ENCODE data around the gene CASTOR1.

Gene CASTOR1

DNA sequence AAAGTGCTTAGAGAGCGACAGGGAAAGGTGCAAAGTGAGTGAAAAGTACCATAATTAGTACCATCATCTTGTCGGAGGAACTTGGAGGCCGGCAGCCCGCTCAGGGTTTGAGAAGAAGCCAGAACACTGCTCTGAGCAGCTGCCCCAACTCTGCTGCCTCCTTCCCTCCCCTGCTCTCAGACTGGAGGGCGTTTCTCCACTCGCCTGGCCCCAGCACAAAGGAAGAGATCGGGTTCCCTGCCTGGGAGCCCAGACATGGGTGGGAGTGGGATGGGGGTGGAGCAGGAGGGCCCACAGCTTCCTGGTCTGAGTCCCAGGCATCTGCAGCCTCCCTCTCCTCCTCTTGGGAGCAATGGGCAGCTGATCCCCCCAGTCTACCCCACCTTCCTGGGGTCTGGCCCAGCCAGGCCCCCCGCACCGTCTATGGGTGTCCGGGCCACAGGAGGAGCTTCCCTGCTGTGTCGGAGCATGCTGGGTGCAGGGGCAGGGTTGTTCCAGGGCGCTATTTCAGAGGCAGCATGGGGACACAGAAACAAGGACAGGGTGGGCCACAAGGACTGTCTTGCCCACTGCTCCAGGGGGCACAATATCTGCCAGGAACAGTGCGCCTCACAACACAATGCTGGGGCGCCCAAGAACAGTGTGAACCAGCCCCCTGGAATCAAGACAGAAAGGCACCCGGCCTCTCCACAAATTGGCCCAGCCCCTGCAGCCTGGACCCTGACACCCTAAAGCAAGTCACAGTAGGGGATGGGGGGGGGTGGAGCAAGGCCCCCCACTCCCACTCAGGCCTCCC is 47.5 kb downstream of the CASTOR1 start:
- H3K9me3 ChIP-seq (ENCODE audit: insufficient read depth, low read length): no peaks in the 10 kb centered on the region
- no peaks in the 10 kb centered on the region for H3K79me2 ChIP-seq (ENCODE audit: low read length)
- H3K9ac ChIP-seq (ENCODE audit: low read length): no peak overlapping the region
- no peak overlapping the region for H2AFZ ChIP-seq (ENCODE audit: low read depth, low read length)
- H3K36me3 ChIP-seq (replicated peaks; ENCODE audit: low read depth, low read length): no peaks in the 10 kb centered on the region
- no peak overlapping the region for H3K4me3 ChIP-seq (ENCODE audit: low read length)
- H3K27ac ChIP-seq (ENCODE audit: low read length): no peak overlapping the region
- no peak for TF ChIP-seq EZH2phosphoT487 (IDR thresholded peaks at IDR 0.05; ENCODE audit: low read depth)
- TF ChIP-seq, protein P1, sequence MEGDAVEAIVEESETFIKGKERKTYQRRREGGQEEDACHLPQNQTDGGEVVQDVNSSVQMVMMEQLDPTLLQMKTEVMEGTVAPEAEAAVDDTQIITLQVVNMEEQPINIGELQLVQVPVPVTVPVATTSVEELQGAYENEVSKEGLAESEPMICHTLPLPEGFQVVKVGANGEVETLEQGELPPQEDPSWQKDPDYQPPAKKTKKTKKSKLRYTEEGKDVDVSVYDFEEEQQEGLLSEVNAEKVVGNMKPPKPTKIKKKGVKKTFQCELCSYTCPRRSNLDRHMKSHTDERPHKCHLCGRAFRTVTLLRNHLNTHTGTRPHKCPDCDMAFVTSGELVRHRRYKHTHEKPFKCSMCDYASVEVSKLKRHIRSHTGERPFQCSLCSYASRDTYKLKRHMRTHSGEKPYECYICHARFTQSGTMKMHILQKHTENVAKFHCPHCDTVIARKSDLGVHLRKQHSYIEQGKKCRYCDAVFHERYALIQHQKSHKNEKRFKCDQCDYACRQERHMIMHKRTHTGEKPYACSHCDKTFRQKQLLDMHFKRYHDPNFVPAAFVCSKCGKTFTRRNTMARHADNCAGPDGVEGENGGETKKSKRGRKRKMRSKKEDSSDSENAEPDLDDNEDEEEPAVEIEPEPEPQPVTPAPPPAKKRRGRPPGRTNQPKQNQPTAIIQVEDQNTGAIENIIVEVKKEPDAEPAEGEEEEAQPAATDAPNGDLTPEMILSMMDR (IDR thresholded peaks at IDR 0.05; ENCODE audit: low read depth, low read length): no peak
- H3K4me2 ChIP-seq (ENCODE audit: low read length): no peak overlapping the region
- H4K20me1 ChIP-seq (ENCODE audit: insufficient read depth, low read length): no peaks in the 10 kb centered on the region
- H3K4me1 ChIP-seq (ENCODE audit: low read length): peaks cover 17% of the 10 kb centered on the region
- H3K27me3 ChIP-seq (ENCODE audit: low read depth, low read length): peaks cover 14% of the 10 kb centered on the region

- no peaks in the 10 kb centered on the region for H3K36me3 ChIP-seq (replicated peaks; ENCODE audit: low read depth, low read length)
- peak overlapping the region; percentile 27 for H3K4me2 ChIP-seq (ENCODE audit: low read length)
- no peak overlapping the region for H3K4me3 ChIP-seq (ENCODE audit: low read length)
- no peak overlapping the region for H2AFZ ChIP-seq (ENCODE audit: low read depth, low read length)
- H3K27me3 ChIP-seq (ENCODE audit: low read depth, low read length): peaks cover 9% of the 10 kb centered on the region
- no peaks in the 10 kb centered on the region for H4K20me1 ChIP-seq (ENCODE audit: insufficient read depth, low read length)
- no peak overlapping the region for H3K9ac ChIP-seq (ENCODE audit: low read length)
- H3K79me2 ChIP-seq (ENCODE audit: low read length): no peaks in the 10 kb centered on the region
- H3K4me1 ChIP-seq (ENCODE audit: low read length): peaks cover 12% of the 10 kb centered on the region
- H3K27ac ChIP-seq (ENCODE audit: low read length): no peak overlapping the region
- H3K9me3 ChIP-seq (ENCODE audit: insufficient read depth, low read length): no peaks in the 10 kb centered on the region
- TF ChIP-seq, protein P1 (IDR thresholded peaks at IDR 0.05; ENCODE audit: low read depth, low read length): no peak
- TF ChIP-seq EZH2phosphoT487 (IDR thresholded peaks at IDR 0.05; ENCODE audit: low read depth): no peak
Observed at GRCh38 chr22:30240541-30241417, 48.5 kb downstream of the CASTOR1 start.

DNA sequence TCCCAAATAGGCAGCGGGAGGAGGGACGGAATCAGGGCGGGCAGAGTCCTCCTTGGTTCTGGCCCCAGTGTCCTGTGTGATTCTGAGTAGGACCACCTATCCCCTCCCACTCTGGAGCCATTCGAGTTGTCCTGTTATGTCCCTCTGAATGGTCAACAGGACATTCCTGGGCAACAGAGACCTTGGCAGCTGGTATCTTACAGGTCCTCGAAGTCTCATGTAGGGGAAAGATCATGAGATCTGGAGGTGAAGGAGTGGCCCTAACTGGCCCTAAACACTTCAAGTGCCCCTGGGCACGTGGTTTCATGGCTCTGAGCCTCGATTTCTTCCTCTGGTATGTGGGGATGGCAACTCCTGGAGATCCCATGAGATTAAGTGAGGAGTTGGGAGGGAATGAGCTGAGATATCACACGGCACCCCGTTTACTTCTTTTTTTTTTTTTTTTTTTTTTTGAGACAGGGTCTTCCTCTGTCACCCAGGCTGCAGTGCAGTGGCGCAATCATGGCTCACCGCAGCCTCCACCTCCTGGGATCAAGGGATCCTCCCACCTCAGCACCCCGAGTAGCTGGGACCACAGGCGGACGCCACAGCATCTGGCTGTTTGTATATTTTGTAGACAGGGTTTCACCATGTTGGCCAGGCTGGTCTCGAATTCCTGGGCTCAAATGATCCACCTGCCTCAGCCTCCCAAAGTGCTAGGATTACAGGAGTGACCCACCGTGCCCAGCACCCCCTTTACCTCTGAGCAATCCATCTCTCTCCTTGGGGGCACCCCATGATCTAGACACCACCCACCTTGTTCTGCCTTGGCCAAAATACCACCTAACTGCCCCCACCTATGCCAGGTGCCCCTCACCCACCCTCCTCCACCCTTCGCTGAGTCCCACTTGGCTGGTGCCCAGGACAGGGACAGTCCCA is 49.6 kb downstream of the CASTOR1 start:
- Histone ChIP-seq H3K4me3 (ENCODE audit: low read length) (no peak overlapping the region), H3K27ac (ENCODE audit: low read length) (no peak overlapping the region), H3K79me2 (ENCODE audit: low read length) (no peaks in the 10 kb centered on the region), H3K4me2 (ENCODE audit: low read length) (no peak overlapping the region), H3K9me3 (ENCODE audit: insufficient read depth, low read length) (no peaks in the 10 kb centered on the region), H3K9ac (ENCODE audit: low read length) (no peak overlapping the region), H2AFZ (ENCODE audit: low read depth, low read length) (no peak overlapping the region), H4K20me1 (ENCODE audit: insufficient read depth, low read length) (no peaks in the 10 kb centered on the region), H3K4me1 (ENCODE audit: low read length) (peaks cover 12% of the 10 kb centered on the region), H3K36me3 (replicated peaks; ENCODE audit: low read depth, low read length) (no peaks in the 10 kb centered on the region), H3K27me3 (ENCODE audit: low read depth, low read length) (peaks cover 4% of the 10 kb centered on the region; the same call in 1 of the 2 replicates)
- TF ChIP-seq EZH2phosphoT487 (IDR thresholded peaks at IDR 0.05; ENCODE audit: low read depth): no peak
- TF ChIP-seq, protein P1 (IDR thresholded peaks at IDR 0.05; ENCODE audit: low read depth, low read length): no peak
